ENCODE results near the gene MAGEA9B.
"Not testable (repeated sequence)": the region's sequence is repeated elsewhere in the genome, so short reads cannot be mapped to it uniquely, and the experiment has no call there.

DNA sequence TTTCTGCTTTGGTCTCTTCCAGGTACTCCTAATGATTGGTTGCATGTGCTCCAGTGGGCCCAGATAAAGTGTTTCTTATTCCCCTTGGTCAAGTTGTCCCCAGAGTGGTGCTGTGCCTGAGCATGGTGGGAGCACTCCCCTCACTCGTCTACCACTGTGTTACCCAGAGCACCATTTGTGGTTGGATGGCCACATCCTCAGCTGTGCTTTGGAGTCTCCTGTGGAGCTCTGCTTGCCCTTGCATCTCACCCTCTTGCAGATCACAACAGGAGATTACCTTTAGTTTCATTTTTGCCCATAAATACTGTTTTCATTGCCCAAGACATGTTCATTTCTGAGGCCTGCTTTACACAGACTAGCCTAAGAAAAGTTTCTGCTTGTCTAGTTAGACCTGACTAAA lies 36.8 kb downstream of the MAGEA9B start:
- TF ChIP-seq POLR2A (IDR thresholded peaks at IDR 0.05; ENCODE audit: borderline replicate concordance, extremely low read depth, insufficient read depth, insufficient read length); EZH2 (IDR thresholded peaks at IDR 0.05); EZH2phosphoT487 (IDR thresholded peaks at IDR 0.05; ENCODE audit: borderline replicate concordance); EGR1 (IDR thresholded peaks at IDR 0.05; ENCODE audit: low read depth); CEBPB (IDR thresholded peaks at IDR 0.05; ENCODE audit: low read depth); RAD21 (IDR thresholded peaks at IDR 0.05; ENCODE audit: low read depth); ZNF274 (IDR thresholded peaks at IDR 0.05; ENCODE audit: low read depth, low read length); SP1 (IDR thresholded peaks at IDR 0.05; ENCODE audit: low read depth); JUND (IDR thresholded peaks at IDR 0.05); POLR2AphosphoS5 (IDR thresholded peaks at IDR 0.05; ENCODE audit: low read depth, low read length): not testable (repeated sequence)
- TF ChIP-seq, protein P1, sequence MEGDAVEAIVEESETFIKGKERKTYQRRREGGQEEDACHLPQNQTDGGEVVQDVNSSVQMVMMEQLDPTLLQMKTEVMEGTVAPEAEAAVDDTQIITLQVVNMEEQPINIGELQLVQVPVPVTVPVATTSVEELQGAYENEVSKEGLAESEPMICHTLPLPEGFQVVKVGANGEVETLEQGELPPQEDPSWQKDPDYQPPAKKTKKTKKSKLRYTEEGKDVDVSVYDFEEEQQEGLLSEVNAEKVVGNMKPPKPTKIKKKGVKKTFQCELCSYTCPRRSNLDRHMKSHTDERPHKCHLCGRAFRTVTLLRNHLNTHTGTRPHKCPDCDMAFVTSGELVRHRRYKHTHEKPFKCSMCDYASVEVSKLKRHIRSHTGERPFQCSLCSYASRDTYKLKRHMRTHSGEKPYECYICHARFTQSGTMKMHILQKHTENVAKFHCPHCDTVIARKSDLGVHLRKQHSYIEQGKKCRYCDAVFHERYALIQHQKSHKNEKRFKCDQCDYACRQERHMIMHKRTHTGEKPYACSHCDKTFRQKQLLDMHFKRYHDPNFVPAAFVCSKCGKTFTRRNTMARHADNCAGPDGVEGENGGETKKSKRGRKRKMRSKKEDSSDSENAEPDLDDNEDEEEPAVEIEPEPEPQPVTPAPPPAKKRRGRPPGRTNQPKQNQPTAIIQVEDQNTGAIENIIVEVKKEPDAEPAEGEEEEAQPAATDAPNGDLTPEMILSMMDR (IDR thresholded peaks at IDR 0.05 in 2 of 3, conservative IDR thresholded peaks at IDR 0.05 in 1 of 3; ENCODE audit: borderline replicate concordance in 1 of 3, insufficient read depth in 1 of 3, low read depth in 2 of 3, low read length in 2 of 3) = not testable (repeated sequence)
- TF ChIP-seq, protein P2, sequence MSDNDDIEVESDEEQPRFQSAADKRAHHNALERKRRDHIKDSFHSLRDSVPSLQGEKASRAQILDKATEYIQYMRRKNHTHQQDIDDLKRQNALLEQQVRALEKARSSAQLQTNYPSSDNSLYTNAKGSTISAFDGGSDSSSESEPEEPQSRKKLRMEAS (IDR thresholded peaks at IDR 0.05) = not testable (repeated sequence)
- TF ChIP-seq, protein P3, sequence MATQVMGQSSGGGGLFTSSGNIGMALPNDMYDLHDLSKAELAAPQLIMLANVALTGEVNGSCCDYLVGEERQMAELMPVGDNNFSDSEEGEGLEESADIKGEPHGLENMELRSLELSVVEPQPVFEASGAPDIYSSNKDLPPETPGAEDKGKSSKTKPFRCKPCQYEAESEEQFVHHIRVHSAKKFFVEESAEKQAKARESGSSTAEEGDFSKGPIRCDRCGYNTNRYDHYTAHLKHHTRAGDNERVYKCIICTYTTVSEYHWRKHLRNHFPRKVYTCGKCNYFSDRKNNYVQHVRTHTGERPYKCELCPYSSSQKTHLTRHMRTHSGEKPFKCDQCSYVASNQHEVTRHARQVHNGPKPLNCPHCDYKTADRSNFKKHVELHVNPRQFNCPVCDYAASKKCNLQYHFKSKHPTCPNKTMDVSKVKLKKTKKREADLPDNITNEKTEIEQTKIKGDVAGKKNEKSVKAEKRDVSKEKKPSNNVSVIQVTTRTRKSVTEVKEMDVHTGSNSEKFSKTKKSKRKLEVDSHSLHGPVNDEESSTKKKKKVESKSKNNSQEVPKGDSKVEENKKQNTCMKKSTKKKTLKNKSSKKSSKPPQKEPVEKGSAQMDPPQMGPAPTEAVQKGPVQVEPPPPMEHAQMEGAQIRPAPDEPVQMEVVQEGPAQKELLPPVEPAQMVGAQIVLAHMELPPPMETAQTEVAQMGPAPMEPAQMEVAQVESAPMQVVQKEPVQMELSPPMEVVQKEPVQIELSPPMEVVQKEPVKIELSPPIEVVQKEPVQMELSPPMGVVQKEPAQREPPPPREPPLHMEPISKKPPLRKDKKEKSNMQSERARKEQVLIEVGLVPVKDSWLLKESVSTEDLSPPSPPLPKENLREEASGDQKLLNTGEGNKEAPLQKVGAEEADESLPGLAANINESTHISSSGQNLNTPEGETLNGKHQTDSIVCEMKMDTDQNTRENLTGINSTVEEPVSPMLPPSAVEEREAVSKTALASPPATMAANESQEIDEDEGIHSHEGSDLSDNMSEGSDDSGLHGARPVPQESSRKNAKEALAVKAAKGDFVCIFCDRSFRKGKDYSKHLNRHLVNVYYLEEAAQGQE (IDR thresholded peaks at IDR 0.05; ENCODE audit: low read depth) = not testable (repeated sequence)

All from HCT116 (cell line).